A549 treated with GW870086 at 1 μM for 4 hours (cell line): Measurements from ENCODE around the gene OPN1MW. TPM values are rescaled to one million over a fixed set of nuclear protein-coding genes. Genes with fewer than 3 reads are reported as not detected.

Experiments used
- total RNA-seq: library from RNA; stranded (reverse); fragments of 200-300 nt; extraction: Qiagen RNA extraction; gene quantifications from 5 replicates; pipeline ENCODE4 v1.2.3, GENCODE V29; 2022; ENCODE audit warnings: low read depth

Gene OPN1MW
- total RNA-seq, result not detected in 5 replicates

GRCh38 chrX:154182296-154182695, at the start of gene OPN1MW:
OPN1MW (plus strand) TSS chrX:154182596; CDS start chrX:154182678, 82 bp downstream.

GRCh38 chrX:154144010-154144409, 38.4 kb upstream of the OPN1MW start, which contains the start of gene OPN1LW:
OPN1LW (plus strand) TSS chrX:154144243; CDS start chrX:154144284, 41 bp downstream.

GRCh38 chrX:154219456-154219855, 37.1 kb downstream of the OPN1MW start, which contains the start of gene OPN1MW2:
OPN1MW2 (plus strand) TSS chrX:154219756; CDS start chrX:154219816, 60 bp downstream.

Other genes starting within 250 kb of the OPN1MW start
- gene NAA10, start 247.6 kb upstream of the OPN1MW start, total RNA-seq, result 194 to 251 TPM (median 220 TPM) in 5 replicates
- 0.09 to 0.29 TPM (median 0.14 TPM) in 4 of 5 replicates, not detected in the other for gene RENBP, start 238.0 kb upstream of the OPN1MW start, total RNA-seq
- 32.7 to 37.9 TPM (median 37.7 TPM) in 5 replicates for gene HCFC1, start 210.8 kb upstream of the OPN1MW start, total RNA-seq
- 4.8 to 7.7 TPM (median 6.3 TPM) in 5 replicates for gene TMEM187, start 209.8 kb upstream of the OPN1MW start, total RNA-seq
- 196 to 229 TPM (median 217 TPM) in 5 replicates for gene IRAK1, start 162.7 kb upstream of the OPN1MW start, total RNA-seq
- 17.6 to 22.6 TPM (median 18.4 TPM) in 5 replicates for gene MECP2, start 84.9 kb upstream of the OPN1MW start, total RNA-seq
- gene OPN1LW, start 38.4 kb upstream of the OPN1MW start, total RNA-seq, result not detected in 5 replicates
- not detected in 5 replicates for gene OPN1MW2, start 37.2 kb downstream of the OPN1MW start, total RNA-seq
- not detected in 5 replicates for gene OPN1MW3, start 75.0 kb downstream of the OPN1MW start, total RNA-seq
- 0.09 TPM in 1 of 5 replicates, not detected in the others for gene TEX28, start 112.5 kb downstream of the OPN1MW start, total RNA-seq
- 0.10 to 0.19 TPM (median 0.17 TPM) in 3 of 5 replicates, not detected in the others for gene TKTL1, start 113.2 kb downstream of the OPN1MW start, total RNA-seq
- 1,320 to 1,681 TPM (median 1,555 TPM) in 5 replicates for gene FLNA, start 192.0 kb downstream of the OPN1MW start, total RNA-seq
- gene EMD, start 196.7 kb downstream of the OPN1MW start, total RNA-seq, result 115 to 162 TPM (median 151 TPM) in 5 replicates
- gene RPL10, start 215.8 kb downstream of the OPN1MW start, total RNA-seq, result 5,224 to 6,204 TPM (median 5,426 TPM) in 5 replicates
- gene DNASE1L1, start 226.7 kb downstream of the OPN1MW start, total RNA-seq, result 26.1 to 33.5 TPM (median 29.3 TPM) in 5 replicates
- 32.2 to 40.3 TPM (median 37.1 TPM) in 5 replicates for gene TAFAZZIN, start 228.9 kb downstream of the OPN1MW start, total RNA-seq
- 81.6 to 108 TPM (median 104 TPM) in 5 replicates for gene ATP6AP1, start 246.1 kb downstream of the OPN1MW start, total RNA-seq